ENCODE results near the gene PUM1. TPM values are rescaled to one million over a fixed set of nuclear protein-coding genes. Genes with fewer than 3 reads are reported as not detected.
A peak's percentile ranks its signal among the peaks of the same experiment; 100 is the strongest.

PUM1 gene
- total and polyA plus RNA-seq, 2 experiments from 2014 or later: 68.6 to 97.4 TPM

DNA sequence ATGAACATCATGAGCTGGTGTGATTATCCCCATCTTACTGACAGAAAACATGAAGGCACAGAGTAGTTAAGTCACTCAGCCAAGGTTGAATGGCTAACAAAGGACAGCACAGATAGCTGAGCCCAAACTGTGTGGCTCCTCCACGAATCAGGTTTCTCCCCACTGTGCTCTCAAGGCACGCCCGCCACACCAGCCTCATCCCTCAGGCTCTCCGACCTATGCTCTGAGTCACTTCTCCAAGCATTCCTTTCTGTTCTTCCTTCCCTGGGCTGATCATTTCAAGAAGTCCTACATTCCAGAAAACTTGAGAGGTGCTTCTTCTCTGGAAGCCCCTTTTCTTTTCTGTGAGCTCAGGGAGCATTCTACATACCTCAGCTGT, 131.7 kb downstream of the PUM1 start:
- no peaks in the 10 kb centered on the region for H3K9me3 ChIP-seq (ENCODE audit: low read depth)
- 79% methylated on average over 4 of the region's 4 CpGs for WGBS (ENCODE audit: low lambda C conversion rate, missing lambda C conversion rate)
- TF ChIP-seq EZH2phosphoT487 (IDR thresholded peaks at IDR 0.05; ENCODE audit: low read depth, severe bottlenecking, unreplicated experiment) (no peak), CTCF (IDR thresholded peaks at IDR 0.05; ENCODE audit: poor library complexity) (no peak), EZH2 (IDR thresholded peaks at IDR 0.05; ENCODE audit: borderline replicate concordance) (no peak)

GRCh38 chr1:30930631-30931173, 134.8 kb downstream of the PUM1 start:
- 77% methylated on average over 6 of the region's 6 CpGs for WGBS (ENCODE audit: low lambda C conversion rate, missing lambda C conversion rate)
- Histone ChIP-seq H3K4me3 (no peak overlapping the region), H4K20me1 (ENCODE audit: insufficient read depth, poor library complexity, severe bottlenecking) (peaks cover 7% of the 10 kb centered on the region), H3K36me3 (replicated peaks; ENCODE audit: insufficient read depth, low read depth) (no peaks in the 10 kb centered on the region), H3K27me3 (no peaks in the 10 kb centered on the region), H3K9me2 (replicated peaks; ENCODE audit: insufficient read depth) (no peaks in the 10 kb centered on the region), H3K4me2 (no peak overlapping the region), H3K27ac (no peak overlapping the region), H3K4me1 (ENCODE audit: insufficient read depth) (peaks cover 10% of the 10 kb centered on the region), H3K79me2 (peaks cover 5% of the 10 kb centered on the region), H3K9me3 (ENCODE audit: low read depth) (no peaks in the 10 kb centered on the region), H2AFZ (no peak overlapping the region)
- no peak for DNase-seq (ENCODE audit: low spot score)
- TF ChIP-seq EZH2 (IDR thresholded peaks at IDR 0.05; ENCODE audit: borderline replicate concordance): no peak
- TF ChIP-seq EZH2phosphoT487 (IDR thresholded peaks at IDR 0.05; ENCODE audit: low read depth, severe bottlenecking, unreplicated experiment): no peak
- TF ChIP-seq CTCF (IDR thresholded peaks at IDR 0.05; ENCODE audit: poor library complexity): no peak

More for the DNA sequence above, 131.7 kb downstream of the PUM1 start:
- H3K79me2 ChIP-seq: peaks cover 22% of the 10 kb centered on the region
- no peaks in the 10 kb centered on the region for H3K9me2 ChIP-seq (replicated peaks; ENCODE audit: insufficient read depth)
- H3K4me2 ChIP-seq: no peak overlapping the region
- H3K4me3 ChIP-seq: no peak overlapping the region
- no peak for DNase-seq (ENCODE audit: low spot score)
- peaks cover 10% of the 10 kb centered on the region for H3K4me1 ChIP-seq (ENCODE audit: insufficient read depth)
- H3K27me3 ChIP-seq: no peaks in the 10 kb centered on the region
- no peak overlapping the region for H2AFZ ChIP-seq
- H3K27ac ChIP-seq: peak overlapping the region; percentile 25
- H4K20me1 ChIP-seq (ENCODE audit: insufficient read depth, poor library complexity, severe bottlenecking): peaks cover 18% of the 10 kb centered on the region
- H3K36me3 ChIP-seq (replicated peaks; ENCODE audit: insufficient read depth, low read depth): no peaks in the 10 kb centered on the region

DNA sequence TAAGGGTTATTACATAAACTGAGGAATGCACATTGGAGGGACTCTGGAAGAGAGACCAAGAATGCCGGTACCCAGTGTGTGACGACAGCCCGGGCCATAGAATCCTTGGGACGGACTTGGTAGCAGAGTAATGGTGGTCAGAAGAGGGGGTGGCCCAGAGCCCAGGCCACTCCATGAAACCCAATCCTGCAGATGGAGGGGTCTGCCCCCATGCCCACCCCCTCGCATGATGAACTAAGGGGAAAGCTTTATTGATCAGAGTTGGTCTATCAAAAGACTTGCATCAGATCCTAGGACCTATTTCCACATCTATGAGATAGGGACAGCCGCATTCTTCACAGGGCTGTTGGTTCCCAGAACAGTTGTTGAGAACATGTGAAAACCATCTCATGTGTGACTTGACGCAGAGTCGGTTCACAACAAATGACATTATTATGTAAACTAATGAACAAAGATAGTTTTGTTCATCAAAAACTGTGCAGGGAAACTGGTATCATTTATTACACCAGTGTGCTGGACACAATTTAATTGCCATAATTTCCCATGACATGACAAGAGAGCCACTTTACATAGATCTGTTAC, 135.5 kb downstream of the PUM1 start:
- H3K36me3 ChIP-seq (replicated peaks; ENCODE audit: insufficient read depth, low read depth): no peaks in the 10 kb centered on the region
- WGBS (ENCODE audit: low lambda C conversion rate, missing lambda C conversion rate): 89% methylated on average over 8 of the region's 8 CpGs
- no peak overlapping the region for H2AFZ ChIP-seq
- peaks cover 5% of the 10 kb centered on the region for H3K79me2 ChIP-seq
- TF ChIP-seq EZH2 (IDR thresholded peaks at IDR 0.05; ENCODE audit: borderline replicate concordance) (no peak), EZH2phosphoT487 (IDR thresholded peaks at IDR 0.05; ENCODE audit: low read depth, severe bottlenecking, unreplicated experiment) (no peak), CTCF (IDR thresholded peaks at IDR 0.05; ENCODE audit: poor library complexity) (no peak)
- H3K4me3 ChIP-seq: no peak overlapping the region
- no peaks in the 10 kb centered on the region for H3K9me2 ChIP-seq (replicated peaks; ENCODE audit: insufficient read depth)
- H3K9me3 ChIP-seq (ENCODE audit: low read depth): no peaks in the 10 kb centered on the region
- H3K4me2 ChIP-seq: no peak overlapping the region
- peaks cover 7% of the 10 kb centered on the region for H4K20me1 ChIP-seq (ENCODE audit: insufficient read depth, poor library complexity, severe bottlenecking)
- no peaks in the 10 kb centered on the region for H3K27me3 ChIP-seq
- H3K27ac ChIP-seq: no peak overlapping the region
- no peak for DNase-seq (ENCODE audit: low spot score)
- peaks cover 10% of the 10 kb centered on the region for H3K4me1 ChIP-seq (ENCODE audit: insufficient read depth)
